ENCODE results near the gene LRRC37A2.
"Not testable (repeated sequence)": the region's sequence is repeated elsewhere in the genome, so short reads cannot be mapped to it uniquely, and the experiment has no call there.

The LRRC37A2 gene

GRCh38 chr17:46598344-46598931, 86.2 kb downstream of the LRRC37A2 start:
- not testable (repeated sequence) for DNase-seq

- DNase-seq: not testable (repeated sequence)
These were observed 88.5 kb downstream of the LRRC37A2 start for GRCh38 chr17:46600767-46601166.

- DNase-seq: not testable (repeated sequence)
These were observed 90.9 kb downstream of the LRRC37A2 start for GRCh38 chr17:46603125-46603524.
